ENCODE data around the gene SEC61G. TPM values are rescaled to one million over a fixed set of nuclear protein-coding genes. Genes with fewer than 3 reads are reported as not detected.

Gene SEC61G
- total RNA-seq, 2 experiments from 2014 or later = 101 to 123 TPM

GRCh38 chr7:54709283-54709682, 49.7 kb downstream of the SEC61G start:
- Mint-ChIP-seq H3K9me3 (ENCODE audit: insufficient read depth) (peaks cover 5% of the 10 kb centered on the region), H3K36me3 (ENCODE audit: low read depth) (no peaks in the 10 kb centered on the region), H3K27me3 (ENCODE audit: low read depth) (no peaks in the 10 kb centered on the region), H3K4me3 (no peak overlapping the region), H3K27ac (no peak overlapping the region), H3K4me1 (ENCODE audit: low read depth) (no peaks in the 10 kb centered on the region)
- DNase-seq (no peak), ATAC-seq (no peak)
- ChIA-PET CTCF (no interaction called here), POLR2A (no interaction called here)

GRCh38 chr7:54705436-54705835, 53.6 kb downstream of the SEC61G start:
- Mint-ChIP-seq H3K9me3 (ENCODE audit: insufficient read depth) (peaks cover 5% of the 10 kb centered on the region), H3K27me3 (ENCODE audit: low read depth) (no peaks in the 10 kb centered on the region), H3K27ac (no peak overlapping the region), H3K36me3 (ENCODE audit: low read depth) (no peaks in the 10 kb centered on the region), H3K4me3 (no peak overlapping the region), H3K4me1 (ENCODE audit: low read depth) (no peaks in the 10 kb centered on the region)
- ATAC-seq (no peak), DNase-seq (no peak)
- ChIA-PET POLR2A (no interaction called here), CTCF (no interaction called here)

GRCh38 chr7:54704851-54705250, 54.2 kb downstream of the SEC61G start:
- no peaks in the 10 kb centered on the region for H3K36me3 Mint-ChIP-seq (ENCODE audit: low read depth)
- DNase-seq (no peak), ATAC-seq (no peak)
- H3K27ac Mint-ChIP-seq = no peak overlapping the region
- CTCF ChIA-PET = no interaction called here
- no peak overlapping the region for H3K4me3 Mint-ChIP-seq
- peaks cover 5% of the 10 kb centered on the region for H3K9me3 Mint-ChIP-seq (ENCODE audit: insufficient read depth)
- H3K4me1 Mint-ChIP-seq (ENCODE audit: low read depth) = no peaks in the 10 kb centered on the region
- no peaks in the 10 kb centered on the region for H3K27me3 Mint-ChIP-seq (ENCODE audit: low read depth)
- POLR2A ChIA-PET = no interaction called here

Other genes starting within 250 kb of the SEC61G start
- gene VSTM2A, start 216.8 kb downstream of the SEC61G start, total RNA-seq = not detected

All from activated CD8-positive, alpha-beta T cell treated with anti-CD3 and anti-CD28 coated beads, Interleukin-2, amount 10 ng/mL, durations not matched to agents 7 days and 5 days (primary cell).